HL-60 (cell line): ENCODE results near the gene FNDC3B.
A peak's percentile ranks its signal among the peaks of the same experiment; 100 is the strongest.

ENCODE experiments used
- DNase-seq, 2 experiments: peaks; one replicate each; pipeline ENCODE4 v3.0.0-alpha.2; 2010 to 2020; ENCODE audit warnings: low read depth in 1 of 2, low spot score in 1 of 2
- H3K27ac ChIP-seq: fragments of 250-450 bp; sonication (Bioruptor Pico); replicated peaks from 2 replicates; pipeline ENCODE4 v1.5.1; 2020; ENCODE audit warnings: mild to moderate bottlenecking, moderate library complexity
- H3K27me3 ChIP-seq: fragments of 250-450 bp; sonication (Bioruptor Pico); 2 replicates; pipeline ENCODE4 v1.5.1; 2021; ENCODE audit warnings: mild to moderate bottlenecking, moderate library complexity; ENCODE audit not compliant: insufficient read depth, poor library complexity, severe bottlenecking
- H3K4me3 ChIP-seq: replicated peaks from 2 replicates; pipeline ENCODE4 v1.5.1; 2011; ENCODE audit warnings: mild to moderate bottlenecking, control low read depth, low read length; ENCODE audit not compliant: insufficient read depth
- CTCF ChIP-seq: IDR thresholded peaks from one replicate; pipeline ENCODE4 v1.5.1; 2011; ENCODE audit warnings: low read length, control low read depth, inconsistent platforms; ENCODE audit not compliant: insufficient read depth
- GABPA ChIP-seq: IDR thresholded peaks from 2 replicates; pipeline ENCODE4 v1.6.1; 2012; ENCODE audit warnings: low read depth
- POLR2AphosphoS5 ChIP-seq: IDR thresholded peaks from 2 replicates; pipeline ENCODE4 v1.6.1; 2012; ENCODE audit warnings: low read depth
- REST ChIP-seq: IDR thresholded peaks from 2 replicates; pipeline ENCODE4 v1.6.1; 2012; ENCODE audit warnings: low read depth; ENCODE audit not compliant: insufficient replicate concordance
- SPI1 ChIP-seq: IDR thresholded peaks from 2 replicates; pipeline ENCODE4 v1.6.1; 2012; ENCODE audit warnings: low read depth, mild to moderate bottlenecking, borderline replicate concordance

FNDC3B gene

GRCh38 chr3:172208586-172209332 is 169.4 kb downstream of the FNDC3B start:
- Histone ChIP-seq H3K4me3 (no peak overlapping the region), H3K27me3 (no peaks in the 10 kb centered on the region), H3K27ac (no peak overlapping the region)
- DNase-seq, result no peak
- TF ChIP-seq POLR2AphosphoS5 (no peak; the same call in 1 of the 2 replicates), GABPA (no peak)

- H3K27me3 ChIP-seq, result no peaks in the 10 kb centered on the region
- H3K27ac ChIP-seq, result no peak overlapping the region
- no peak overlapping the region for H3K4me3 ChIP-seq
- DNase-seq, result no peak
- TF ChIP-seq POLR2AphosphoS5, result 0 out of 2 replicates have a peak, but pooled peaks have one; percentile 17
- TF ChIP-seq REST, result no peak
These were observed 170.2 kb downstream of the FNDC3B start for GRCh38 chr3:172209333-172210321.

- Histone ChIP-seq H3K27me3 (no peaks in the 10 kb centered on the region), H3K27ac (no peak overlapping the region), H3K4me3 (no peak overlapping the region)
- no peak for TF ChIP-seq REST
- no peak for TF ChIP-seq SPI1
- no peak for TF ChIP-seq POLR2AphosphoS5
- TF ChIP-seq GABPA, result no peak
- TF ChIP-seq CTCF, result no peak
- DNase-seq, result no peak
These were observed 171.0 kb downstream of the FNDC3B start for GRCh38 chr3:172210355-172210754.

GRCh38 chr3:172211123-172211522 is 171.7 kb downstream of the FNDC3B start:
- no peaks in the 10 kb centered on the region for H3K27me3 ChIP-seq
- TF ChIP-seq SPI1 (no peak), POLR2AphosphoS5 (no peak), GABPA (no peak), CTCF (no peak), REST (no peak)
- H3K27ac ChIP-seq, result no peak overlapping the region
- DNase-seq, result no peak
- H3K4me3 ChIP-seq, result no peak overlapping the region
